Subcutaneous adipose tissue (tissue), 4 donors: Measurements from ENCODE around the gene BRMS1. TPM values are rescaled to one million over a fixed set of nuclear protein-coding genes. Genes with fewer than 3 reads are reported as not detected.

ENCODE experiments used
- total RNA-seq, 4 donors: library from RNA; depleted of rRNA; stranded (reverse); fragments of >200 nt; gene quantifications; one replicate each; pipeline ENCODE4 v1.1.0, GENCODE V29; 2016
- TF ChIP-seq, protein P1 (sequence below): fragments of 450-650 bp; IDR thresholded peaks from one replicate; pipeline ENCODE4 v1.5.1; 2016; ENCODE audit warnings: low read depth, mild to moderate bottlenecking, control low read depth, antibody characterized with exemption, moderate library complexity

BRMS1 gene, protein sequence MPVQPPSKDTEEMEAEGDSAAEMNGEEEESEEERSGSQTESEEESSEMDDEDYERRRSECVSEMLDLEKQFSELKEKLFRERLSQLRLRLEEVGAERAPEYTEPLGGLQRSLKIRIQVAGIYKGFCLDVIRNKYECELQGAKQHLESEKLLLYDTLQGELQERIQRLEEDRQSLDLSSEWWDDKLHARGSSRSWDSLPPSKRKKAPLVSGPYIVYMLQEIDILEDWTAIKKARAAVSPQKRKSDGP
- total RNA-seq: 10 to 100 TPM; 20.5 to 47.1 (median 34.7) TPM

DNA sequence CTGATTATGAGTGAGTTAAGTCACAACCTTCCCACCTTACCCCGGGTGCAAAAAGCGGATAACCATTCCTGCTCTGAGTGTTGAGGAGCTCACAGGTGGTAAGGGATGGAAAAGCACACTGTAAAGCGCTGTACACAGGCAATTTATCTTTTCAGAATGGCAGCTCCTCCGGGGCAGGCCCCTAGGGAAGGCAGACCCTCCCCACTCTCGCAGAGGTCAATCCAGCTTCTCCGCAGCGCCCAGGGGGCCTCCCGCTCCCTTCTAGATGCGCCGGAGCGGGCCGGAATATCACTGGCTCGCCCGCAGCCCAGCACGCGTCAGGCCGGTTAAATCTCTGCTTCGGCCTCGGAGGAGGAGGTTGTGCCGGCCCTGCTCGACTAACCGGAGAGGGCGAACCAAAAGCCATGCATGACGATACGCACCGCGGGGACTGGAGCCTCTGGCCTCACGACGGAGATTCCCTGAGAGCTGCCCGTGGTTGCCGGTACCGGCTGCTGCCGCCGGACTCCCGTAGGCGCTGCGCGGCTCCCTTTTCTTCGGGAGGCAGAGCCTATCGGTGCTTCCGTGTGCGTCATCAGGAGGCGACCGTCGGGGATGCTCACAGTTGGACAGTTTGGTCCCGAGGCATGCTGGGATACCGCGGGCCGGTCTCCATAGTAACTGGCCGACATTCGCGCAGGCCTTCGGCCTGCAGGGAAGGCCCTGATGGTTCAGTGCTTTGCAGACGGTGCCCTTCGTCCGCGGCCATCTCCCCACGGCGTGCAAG is at the start of gene BRMS1:
Gene BRMS1, minus strand, starts transcription at position 555 of the 766 bp plus-strand sequence. CDS start 2,870 bp downstream, outside the sequence.
- TF ChIP-seq, protein P1, sequence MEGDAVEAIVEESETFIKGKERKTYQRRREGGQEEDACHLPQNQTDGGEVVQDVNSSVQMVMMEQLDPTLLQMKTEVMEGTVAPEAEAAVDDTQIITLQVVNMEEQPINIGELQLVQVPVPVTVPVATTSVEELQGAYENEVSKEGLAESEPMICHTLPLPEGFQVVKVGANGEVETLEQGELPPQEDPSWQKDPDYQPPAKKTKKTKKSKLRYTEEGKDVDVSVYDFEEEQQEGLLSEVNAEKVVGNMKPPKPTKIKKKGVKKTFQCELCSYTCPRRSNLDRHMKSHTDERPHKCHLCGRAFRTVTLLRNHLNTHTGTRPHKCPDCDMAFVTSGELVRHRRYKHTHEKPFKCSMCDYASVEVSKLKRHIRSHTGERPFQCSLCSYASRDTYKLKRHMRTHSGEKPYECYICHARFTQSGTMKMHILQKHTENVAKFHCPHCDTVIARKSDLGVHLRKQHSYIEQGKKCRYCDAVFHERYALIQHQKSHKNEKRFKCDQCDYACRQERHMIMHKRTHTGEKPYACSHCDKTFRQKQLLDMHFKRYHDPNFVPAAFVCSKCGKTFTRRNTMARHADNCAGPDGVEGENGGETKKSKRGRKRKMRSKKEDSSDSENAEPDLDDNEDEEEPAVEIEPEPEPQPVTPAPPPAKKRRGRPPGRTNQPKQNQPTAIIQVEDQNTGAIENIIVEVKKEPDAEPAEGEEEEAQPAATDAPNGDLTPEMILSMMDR: no peak

DNA sequence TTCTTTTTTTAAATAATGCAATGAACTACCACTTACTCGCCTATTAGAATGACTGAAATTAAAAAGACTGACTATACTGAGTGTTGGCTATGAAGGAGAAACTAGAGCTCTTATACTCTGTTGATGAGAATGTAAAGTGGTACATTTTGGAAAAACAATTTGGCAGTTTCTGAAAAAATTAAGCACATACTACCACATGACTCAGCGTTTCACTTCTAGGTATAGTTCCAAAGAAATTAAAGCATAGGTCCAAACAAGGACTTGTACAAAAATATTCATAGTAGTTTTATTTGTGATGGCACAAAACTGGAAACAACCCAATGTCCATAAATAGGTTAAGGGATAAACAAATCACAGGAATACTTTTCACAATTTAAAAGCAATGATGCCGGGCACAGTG is 49.0 kb upstream of the BRMS1 start:
- TF ChIP-seq, protein P1: no peak

DNA sequence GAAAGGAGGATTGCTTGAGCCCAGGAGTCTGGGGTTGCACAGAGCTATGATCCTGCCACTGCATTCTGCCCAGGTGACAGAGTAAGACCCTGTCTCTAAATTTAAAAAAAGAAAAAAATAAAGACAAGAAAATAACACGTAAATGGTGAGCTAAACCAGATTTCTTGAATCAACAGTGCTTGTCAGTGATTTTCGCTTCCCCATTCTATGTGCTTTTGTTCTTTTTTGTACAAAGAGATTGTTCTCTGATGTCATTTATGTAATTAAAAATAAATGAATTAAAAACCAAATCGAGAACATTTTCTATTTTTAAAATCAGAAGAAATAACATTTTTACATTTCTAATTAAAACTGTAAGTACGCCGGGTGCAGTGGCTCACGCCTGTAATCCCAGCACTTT is 46.4 kb upstream of the BRMS1 start:
- TF ChIP-seq, protein P1: no peak

DNA sequence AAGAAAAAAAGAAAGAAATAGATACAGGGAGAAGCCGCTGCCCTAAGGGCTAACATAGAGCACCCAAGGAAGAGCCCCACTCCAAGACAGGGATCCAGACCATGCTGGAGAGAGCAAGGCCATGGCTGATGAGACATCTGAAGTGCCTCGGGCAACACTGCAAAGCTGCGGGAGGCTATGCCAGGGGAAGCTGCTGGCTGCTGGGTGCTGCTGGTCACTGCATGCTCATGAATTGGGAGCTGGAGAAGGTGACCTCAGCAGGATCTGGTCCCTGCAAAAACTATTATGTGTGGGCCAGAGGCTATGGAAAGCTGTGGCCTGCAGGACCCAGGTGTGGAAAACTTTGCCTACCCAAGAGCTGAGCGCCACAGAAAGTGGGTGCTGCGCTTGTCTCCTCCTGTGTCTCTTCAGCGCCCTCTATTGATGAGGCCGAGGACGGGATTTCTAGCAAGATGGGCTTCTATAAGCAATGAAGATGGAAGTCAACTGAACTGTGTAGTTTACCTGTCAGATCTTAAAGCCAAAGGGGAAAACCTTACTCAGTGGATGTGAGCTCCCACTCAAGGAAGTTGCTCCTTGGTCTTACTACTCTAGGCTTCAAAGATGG is 44.0 kb upstream of the BRMS1 start:
- TF ChIP-seq, protein P1: no peak

DNA sequence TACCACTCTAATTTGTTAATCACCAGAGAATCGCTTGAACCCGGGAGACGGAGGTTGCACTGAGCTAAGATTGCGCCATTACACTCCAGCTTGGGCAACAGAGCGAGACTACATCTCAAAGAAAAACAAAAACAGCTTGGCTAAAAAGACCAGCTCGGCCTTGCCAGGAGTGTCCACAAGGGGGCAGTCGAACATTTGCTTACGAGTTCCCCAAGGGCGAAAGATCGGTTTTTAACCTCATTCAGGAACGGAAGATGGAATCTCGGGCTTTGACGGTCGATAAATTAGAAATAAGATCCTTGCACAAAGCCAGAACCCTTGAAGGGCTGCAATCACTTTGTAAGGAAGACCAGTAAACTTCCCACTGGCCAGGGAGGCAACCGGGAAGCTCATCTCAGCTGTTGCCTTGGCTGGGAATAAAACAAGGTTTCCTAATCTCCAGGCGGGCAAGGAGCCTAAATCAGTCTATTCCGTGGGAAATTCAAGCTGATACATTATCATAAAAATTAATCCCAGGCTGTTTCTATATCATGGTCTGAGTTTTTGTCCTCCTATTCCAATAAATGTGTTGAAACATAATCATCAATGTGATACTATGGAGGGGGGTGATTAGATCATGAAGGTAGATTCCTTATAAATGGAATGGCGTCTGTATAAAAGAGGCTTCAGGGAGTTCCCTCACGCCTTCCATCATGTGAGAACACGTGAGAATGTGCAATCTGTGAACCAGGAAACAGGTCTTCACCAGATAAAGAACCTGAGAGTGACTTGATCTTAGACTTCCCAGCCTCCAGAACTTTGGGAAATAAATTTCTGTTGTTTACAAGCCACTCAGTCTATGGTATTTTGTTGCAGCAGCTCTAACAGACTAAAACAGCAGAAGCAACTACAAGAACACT is 41.5 kb upstream of the BRMS1 start:
- TF ChIP-seq, protein P1: no peak

DNA sequence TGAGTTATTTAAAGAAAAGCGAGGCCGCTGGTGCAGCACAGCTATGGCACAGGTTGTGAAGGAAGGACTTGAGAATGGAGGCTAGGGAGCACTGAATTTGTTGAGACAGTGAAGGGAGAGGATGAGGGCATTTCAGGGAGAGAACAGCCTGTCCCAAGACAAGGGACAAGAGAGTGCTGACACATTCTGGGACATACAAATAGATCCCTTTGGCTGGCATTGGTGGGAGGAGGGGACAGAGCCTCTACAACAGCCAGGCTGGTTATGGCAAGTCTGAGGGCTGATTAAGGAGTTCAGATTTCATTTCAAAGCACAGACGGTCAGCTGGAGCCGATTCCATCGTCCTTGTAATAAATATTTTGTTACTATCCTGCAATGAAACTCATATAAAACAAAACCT is 28.4 kb upstream of the BRMS1 start:
- TF ChIP-seq, protein P1: no peak
